GM18517 (cell line): ENCODE data around the gene HTR2C.
"Not testable (repeated sequence)": the region's sequence is repeated elsewhere in the genome, so short reads cannot be mapped to it uniquely, and the experiment has no call there.

Source experiments
- ATAC-seq: cut with Tn5 transposase; IDR thresholded peaks from one replicate; pipeline ENCODE4 v1.9.1; 2021; ENCODE audit warnings: mild to moderate bottlenecking, moderate library complexity; ENCODE audit not compliant: unreplicated experiment

Gene HTR2C

GRCh38 chrX:114710571-114710970 is 126.7 kb downstream of the HTR2C start:
- no peak for ATAC-seq

GRCh38 chrX:114712466-114712865 is 128.6 kb downstream of the HTR2C start:
- no peak for ATAC-seq

- no peak for ATAC-seq
Observed at GRCh38 chrX:114715096-114715495, 131.2 kb downstream of the HTR2C start.

GRCh38 chrX:114717921-114718320 is 134.0 kb downstream of the HTR2C start:
- ATAC-seq: no peak

- no peak for ATAC-seq
Observed at GRCh38 chrX:114766541-114766940, 182.7 kb downstream of the HTR2C start.

GRCh38 chrX:114774691-114775090 is 190.8 kb downstream of the HTR2C start:
- no peak for ATAC-seq

GRCh38 chrX:114782925-114783324 is 199.0 kb downstream of the HTR2C start:
- no peak for ATAC-seq

- no peak for ATAC-seq
Observed at GRCh38 chrX:114787061-114787460, 203.2 kb downstream of the HTR2C start.

- ATAC-seq: no peak
Observed at GRCh38 chrX:114797494-114797893, 213.6 kb downstream of the HTR2C start.

- ATAC-seq: no peak
Observed at GRCh38 chrX:114798907-114799306, 215.0 kb downstream of the HTR2C start.

- no peak for ATAC-seq
Observed at GRCh38 chrX:114800719-114801118, 216.8 kb downstream of the HTR2C start.

GRCh38 chrX:114819509-114819908 is 235.6 kb downstream of the HTR2C start:
- no peak for ATAC-seq

- no peak for ATAC-seq
Observed at GRCh38 chrX:114841051-114841450, 257.2 kb downstream of the HTR2C start.

- no peak for ATAC-seq
Observed at GRCh38 chrX:114842181-114842580, 258.3 kb downstream of the HTR2C start.

GRCh38 chrX:114889481-114889880 is 305.6 kb downstream of the HTR2C start:
- ATAC-seq: no peak

GRCh38 chrX:114903618-114904017 is 319.7 kb downstream of the HTR2C start:
- ATAC-seq: no peak

- ATAC-seq: no peak
Observed at GRCh38 chrX:114905251-114905650, 321.4 kb downstream of the HTR2C start.

GRCh38 chrX:114906984-114907510 is 323.2 kb downstream of the HTR2C start:
- no peak for ATAC-seq

- no peak for ATAC-seq
Observed at GRCh38 chrX:114924423-114924822, 340.5 kb downstream of the HTR2C start.

- ATAC-seq: no peak
Observed at GRCh38 chrX:114924856-114925255, 341.0 kb downstream of the HTR2C start.

- ATAC-seq: no peak
Observed at GRCh38 chrX:114930227-114930626, 346.3 kb downstream of the HTR2C start.

GRCh38 chrX:114932550-114932949 is 348.7 kb downstream of the HTR2C start:
- no peak for ATAC-seq

GRCh38 chrX:114933291-114933690 is 349.4 kb downstream of the HTR2C start:
- ATAC-seq: not testable (repeated sequence)
